SH-SY5Y (cell line): ENCODE measurements around the gene NCOA1.

Source experiments
- GATA2 ChIP-seq: IDR thresholded peaks from 2 replicates; pipeline ENCODE4 v1.6.1; 2011; ENCODE audit warnings: mild to moderate bottlenecking, low read depth, low read length
- GATA3 ChIP-seq: IDR thresholded peaks from 2 replicates; pipeline ENCODE4 v1.6.1; 2011; ENCODE audit warnings: low read depth, mild to moderate bottlenecking, low read length, moderate library complexity

NCOA1 gene

GRCh38 chr2:24650997-24651642 lies 160.1 kb downstream of the NCOA1 start:
- no peak for TF ChIP-seq GATA3

GRCh38 chr2:24651643-24652003 lies 160.6 kb downstream of the NCOA1 start:
- no peak for TF ChIP-seq GATA2

GRCh38 chr2:24652265-24653182 lies 161.5 kb downstream of the NCOA1 start:
- TF ChIP-seq GATA2 (no peak), GATA3 (no peak)

GRCh38 chr2:24657818-24658217 lies 166.8 kb downstream of the NCOA1 start:
- TF ChIP-seq GATA2 = no peak
- no peak for TF ChIP-seq GATA3

GRCh38 chr2:24658531-24659202 lies 167.6 kb downstream of the NCOA1 start:
- TF ChIP-seq GATA3 (no peak), GATA2 (no peak)

- peak; percentile 72; the same call in 1 of the 2 replicates for TF ChIP-seq GATA2
- TF ChIP-seq GATA3 = peak; percentile 57
Measured at GRCh38 chr2:24659862-24660261, 168.8 kb downstream of the NCOA1 start.

- no peak for TF ChIP-seq GATA2
- no peak for TF ChIP-seq GATA3
Measured at GRCh38 chr2:24667542-24667941, 176.5 kb downstream of the NCOA1 start.

- no peak for TF ChIP-seq GATA3
- TF ChIP-seq GATA2 = no peak
Measured at GRCh38 chr2:24671230-24671629, 180.2 kb downstream of the NCOA1 start.

GRCh38 chr2:24672589-24672988 lies 181.5 kb downstream of the NCOA1 start:
- TF ChIP-seq GATA3 = no peak
- TF ChIP-seq GATA2 = no peak

GRCh38 chr2:24675338-24675737 lies 184.3 kb downstream of the NCOA1 start:
- TF ChIP-seq GATA2 = no peak
- TF ChIP-seq GATA3 = no peak

GRCh38 chr2:24676493-24676892 lies 185.4 kb downstream of the NCOA1 start:
- TF ChIP-seq GATA3 = no peak
- no peak for TF ChIP-seq GATA2

- TF ChIP-seq GATA2 (no peak), GATA3 (no peak)
Measured at GRCh38 chr2:24680196-24680595, 189.1 kb downstream of the NCOA1 start.

GRCh38 chr2:24682304-24682703 lies 191.2 kb downstream of the NCOA1 start:
- TF ChIP-seq GATA2 (no peak), GATA3 (no peak)

GRCh38 chr2:24683408-24683807 lies 192.4 kb downstream of the NCOA1 start:
- TF ChIP-seq GATA3 (no peak), GATA2 (no peak)
